ENCODE results near the gene FAM124A.

Gene FAM124A

GRCh38 chr13:51231456-51231855 is 9.3 kb downstream of the FAM124A start:
- Histone ChIP-seq H3K9me3 (ENCODE audit: control insufficient read depth, insufficient read depth, low read length) (no peaks in the 10 kb centered on the region), H3K27ac (ENCODE audit: low read depth, low read length) (no peak overlapping the region), H3K36me3 (ENCODE audit: control insufficient read depth, insufficient read depth, low read length) (peaks cover 81% of the 10 kb centered on the region), H3K27me3 (ENCODE audit: control insufficient read depth, insufficient read depth, low read length) (no peaks in the 10 kb centered on the region), H3K4me3 (ENCODE audit: low read depth, low read length) (no peak overlapping the region), H3K9ac (ENCODE audit: low read depth, low read length) (no peak overlapping the region), H3K4me1 (ENCODE audit: control insufficient read depth, insufficient read depth, low read length) (peaks cover 58% of the 10 kb centered on the region)

DNA sequence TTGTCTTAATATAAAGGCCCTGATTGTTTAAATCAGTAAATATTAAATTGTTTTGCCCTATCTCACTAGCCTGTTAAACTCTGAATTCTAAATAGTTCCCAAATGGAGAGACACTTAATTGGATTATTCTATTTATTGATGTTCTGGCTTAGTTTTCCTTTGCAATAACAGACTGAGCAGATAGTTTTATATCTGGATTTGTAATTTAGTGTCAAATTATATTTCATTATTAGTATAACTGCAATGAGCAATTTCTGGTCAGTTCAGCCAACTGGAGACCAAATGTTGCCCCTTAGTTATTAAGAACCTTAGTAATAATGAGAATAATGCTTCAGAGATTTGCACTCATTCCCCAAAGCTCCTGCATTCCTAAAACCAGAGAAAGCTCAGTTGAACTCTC is 10.1 kb downstream of the FAM124A start:
- Histone ChIP-seq H3K4me3 (ENCODE audit: low read depth, low read length) (no peak overlapping the region), H3K27me3 (ENCODE audit: control insufficient read depth, insufficient read depth, low read length) (no peaks in the 10 kb centered on the region), H3K27ac (ENCODE audit: low read depth, low read length) (no peak overlapping the region), H3K36me3 (ENCODE audit: control insufficient read depth, insufficient read depth, low read length) (peaks cover 81% of the 10 kb centered on the region), H3K9ac (ENCODE audit: low read depth, low read length) (no peak overlapping the region), H3K9me3 (ENCODE audit: control insufficient read depth, insufficient read depth, low read length) (no peaks in the 10 kb centered on the region), H3K4me1 (ENCODE audit: control insufficient read depth, insufficient read depth, low read length) (peaks cover 49% of the 10 kb centered on the region)

DNA sequence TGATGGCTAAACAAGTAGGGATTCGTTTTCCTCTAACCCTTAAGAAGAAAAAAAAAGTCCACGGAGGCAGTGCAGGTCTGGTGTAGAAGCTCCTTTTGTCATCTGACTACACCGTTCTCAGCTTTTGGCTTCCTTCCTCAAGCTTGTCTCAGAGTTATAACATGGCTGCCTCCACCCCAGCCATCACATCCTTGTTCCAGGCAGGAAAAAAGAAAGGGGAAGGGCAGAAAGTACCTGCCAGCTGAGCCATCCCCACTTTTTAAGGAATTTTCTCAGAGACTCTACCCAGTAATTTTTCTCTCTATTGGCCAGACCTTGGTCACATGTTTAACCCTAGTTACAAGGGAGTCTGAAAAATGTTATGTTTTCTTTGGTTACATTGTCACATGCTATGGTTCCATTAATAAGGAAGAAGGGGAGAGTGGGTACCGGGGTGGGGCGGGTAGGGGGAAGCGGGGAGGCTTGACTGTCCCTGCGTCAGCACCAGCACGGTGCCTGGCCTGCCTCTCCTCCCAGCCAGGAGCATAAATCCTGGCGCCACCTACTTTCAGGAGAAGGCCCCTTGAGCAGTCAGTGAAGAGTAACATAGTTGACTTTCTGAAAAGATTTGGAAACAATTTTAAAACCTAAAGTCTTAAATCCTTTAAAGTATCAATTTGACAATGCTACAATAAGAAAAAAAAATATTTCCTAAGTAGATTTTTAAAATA is 11.1 kb downstream of the FAM124A start:
- Histone ChIP-seq H3K27me3 (ENCODE audit: control insufficient read depth, insufficient read depth, low read length) (no peaks in the 10 kb centered on the region), H3K4me1 (ENCODE audit: control insufficient read depth, insufficient read depth, low read length) (peaks cover 41% of the 10 kb centered on the region), H3K27ac (ENCODE audit: low read depth, low read length) (no peak overlapping the region), H3K9ac (ENCODE audit: low read depth, low read length) (no peak overlapping the region), H3K36me3 (ENCODE audit: control insufficient read depth, insufficient read depth, low read length) (peaks cover 81% of the 10 kb centered on the region), H3K4me3 (ENCODE audit: low read depth, low read length) (no peak overlapping the region), H3K9me3 (ENCODE audit: control insufficient read depth, insufficient read depth, low read length) (no peaks in the 10 kb centered on the region)

GRCh38 chr13:51234676-51235075 is 12.5 kb downstream of the FAM124A start:
- Histone ChIP-seq H3K36me3 (ENCODE audit: control insufficient read depth, insufficient read depth, low read length) (peaks cover 83% of the 10 kb centered on the region), H3K9me3 (ENCODE audit: control insufficient read depth, insufficient read depth, low read length) (no peaks in the 10 kb centered on the region), H3K9ac (ENCODE audit: low read depth, low read length) (no peak overlapping the region), H3K4me3 (ENCODE audit: low read depth, low read length) (no peak overlapping the region), H3K27me3 (ENCODE audit: control insufficient read depth, insufficient read depth, low read length) (no peaks in the 10 kb centered on the region), H3K4me1 (ENCODE audit: control insufficient read depth, insufficient read depth, low read length) (peaks cover 29% of the 10 kb centered on the region), H3K27ac (ENCODE audit: low read depth, low read length) (peak overlapping the region; percentile 8)

- H3K9ac ChIP-seq (ENCODE audit: low read depth, low read length) = no peak overlapping the region
- no peak overlapping the region for H3K4me3 ChIP-seq (ENCODE audit: low read depth, low read length)
- H3K27me3 ChIP-seq (ENCODE audit: control insufficient read depth, insufficient read depth, low read length) = no peaks in the 10 kb centered on the region
- peaks cover 29% of the 10 kb centered on the region for H3K4me1 ChIP-seq (ENCODE audit: control insufficient read depth, insufficient read depth, low read length)
- peak overlapping the region; percentile 74 for H3K27ac ChIP-seq (ENCODE audit: low read depth, low read length)
- H3K36me3 ChIP-seq (ENCODE audit: control insufficient read depth, insufficient read depth, low read length) = peaks cover 88% of the 10 kb centered on the region
- H3K9me3 ChIP-seq (ENCODE audit: control insufficient read depth, insufficient read depth, low read length) = no peaks in the 10 kb centered on the region
These were observed 13.0 kb downstream of the FAM124A start for GRCh38 chr13:51235186-51235585.

DNA sequence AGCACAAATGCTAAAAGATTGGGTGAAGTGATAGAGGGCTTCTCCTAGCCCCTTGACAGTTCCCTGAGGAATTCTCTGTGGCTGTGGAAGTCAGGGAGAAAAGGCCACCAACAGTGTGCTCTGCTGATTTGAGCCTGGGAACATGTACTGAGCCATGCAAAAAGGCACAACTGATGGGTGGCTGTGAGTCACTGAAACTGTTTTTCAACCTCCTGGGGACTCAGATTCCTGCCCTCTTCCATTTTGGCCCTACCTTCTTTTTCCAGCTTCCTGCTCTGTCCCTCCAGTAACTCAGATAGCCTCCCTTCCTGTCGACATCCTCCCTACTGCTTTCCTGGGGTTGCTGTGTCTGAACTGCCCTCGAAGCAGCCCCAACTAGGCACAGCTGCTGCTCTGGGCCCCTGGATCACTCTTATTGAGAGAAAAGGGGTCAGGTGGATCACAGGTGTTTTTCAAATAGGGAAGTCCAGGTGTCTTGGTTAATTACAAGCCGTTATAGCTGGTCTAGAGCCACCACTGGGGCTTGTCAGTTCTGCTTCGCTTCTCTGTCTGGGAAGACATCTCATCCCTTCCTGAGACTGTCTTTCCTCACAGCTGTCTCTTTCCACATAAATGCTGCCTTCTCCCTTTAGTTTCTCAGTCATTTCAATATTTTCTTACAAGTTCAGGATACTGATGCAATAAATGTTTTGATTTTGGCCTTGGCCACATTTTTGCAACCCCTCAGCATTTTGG is 13.7 kb downstream of the FAM124A start:
- H3K27me3 ChIP-seq (ENCODE audit: control insufficient read depth, insufficient read depth, low read length) = no peaks in the 10 kb centered on the region
- peaks cover 90% of the 10 kb centered on the region for H3K36me3 ChIP-seq (ENCODE audit: control insufficient read depth, insufficient read depth, low read length)
- peak overlapping the region; percentile 74 for H3K27ac ChIP-seq (ENCODE audit: low read depth, low read length)
- H3K4me3 ChIP-seq (ENCODE audit: low read depth, low read length) = no peak overlapping the region
- peaks cover 28% of the 10 kb centered on the region for H3K4me1 ChIP-seq (ENCODE audit: control insufficient read depth, insufficient read depth, low read length)
- H3K9ac ChIP-seq (ENCODE audit: low read depth, low read length) = no peak overlapping the region
- H3K9me3 ChIP-seq (ENCODE audit: control insufficient read depth, insufficient read depth, low read length) = no peaks in the 10 kb centered on the region

DNA sequence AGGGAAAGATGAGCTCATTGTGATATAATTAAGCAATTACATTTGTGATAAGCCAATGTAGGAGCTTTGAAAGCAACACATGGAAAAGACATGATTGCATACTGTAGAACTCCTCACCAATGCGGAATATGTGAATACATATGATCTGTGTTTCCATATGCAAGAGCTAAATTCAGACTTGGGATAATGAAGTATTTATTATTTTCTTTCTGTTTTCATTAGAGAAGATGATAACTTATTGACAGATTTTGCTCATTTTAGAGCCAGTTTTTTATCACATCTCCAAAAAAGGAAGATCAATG is 14.2 kb downstream of the FAM124A start:
- Histone ChIP-seq H3K27me3 (ENCODE audit: control insufficient read depth, insufficient read depth, low read length) (no peaks in the 10 kb centered on the region), H3K9ac (ENCODE audit: low read depth, low read length) (no peak overlapping the region), H3K4me3 (ENCODE audit: low read depth, low read length) (no peak overlapping the region), H3K27ac (ENCODE audit: low read depth, low read length) (no peak overlapping the region), H3K4me1 (ENCODE audit: control insufficient read depth, insufficient read depth, low read length) (peaks cover 33% of the 10 kb centered on the region), H3K36me3 (ENCODE audit: control insufficient read depth, insufficient read depth, low read length) (peaks cover 85% of the 10 kb centered on the region), H3K9me3 (ENCODE audit: control insufficient read depth, insufficient read depth, low read length) (no peaks in the 10 kb centered on the region)

DNA sequence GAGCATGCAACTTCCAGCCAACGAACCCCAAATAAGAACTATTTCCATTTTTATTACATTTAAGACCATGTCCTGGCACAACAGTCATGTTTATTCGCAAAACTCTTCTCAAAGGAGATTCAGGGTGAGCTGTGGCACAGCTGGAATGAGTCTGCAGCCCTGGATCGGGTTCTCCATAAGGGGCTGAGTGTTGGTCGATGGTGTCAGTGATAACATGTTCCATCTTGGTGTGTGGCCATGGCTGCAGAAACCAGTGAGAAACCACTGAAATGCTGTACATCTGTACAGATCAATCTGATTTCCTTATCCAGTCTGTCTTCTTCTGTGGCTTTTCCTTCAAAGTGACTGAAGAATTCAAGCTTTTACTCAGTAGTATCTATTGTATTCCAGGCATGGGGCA is 15.2 kb downstream of the FAM124A start:
- Histone ChIP-seq H3K9me3 (ENCODE audit: control insufficient read depth, insufficient read depth, low read length) (no peaks in the 10 kb centered on the region), H3K4me1 (ENCODE audit: control insufficient read depth, insufficient read depth, low read length) (peaks cover 42% of the 10 kb centered on the region), H3K9ac (ENCODE audit: low read depth, low read length) (no peak overlapping the region), H3K27ac (ENCODE audit: low read depth, low read length) (no peak overlapping the region), H3K36me3 (ENCODE audit: control insufficient read depth, insufficient read depth, low read length) (peaks cover 79% of the 10 kb centered on the region), H3K27me3 (ENCODE audit: control insufficient read depth, insufficient read depth, low read length) (no peaks in the 10 kb centered on the region), H3K4me3 (ENCODE audit: low read depth, low read length) (no peak overlapping the region)

DNA sequence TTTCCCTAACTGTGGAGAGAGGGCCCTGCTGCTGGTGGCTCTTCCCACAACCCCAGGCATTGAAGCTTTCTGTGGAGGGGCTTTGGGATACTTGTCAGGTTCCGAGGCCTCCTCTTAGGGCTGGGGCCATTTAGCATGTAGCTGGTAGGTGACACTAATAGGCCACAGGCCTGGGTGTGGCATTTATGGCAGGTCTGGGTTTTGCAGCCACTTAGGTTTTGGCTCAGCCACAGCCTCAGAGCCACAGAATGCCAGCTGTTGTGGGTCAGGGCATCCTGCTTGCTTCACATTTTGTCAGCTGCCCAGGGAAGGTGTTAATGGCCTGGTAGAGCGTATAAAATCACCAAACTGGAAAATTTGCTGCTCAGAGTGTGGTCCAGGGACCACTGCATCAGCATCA is 15.7 kb downstream of the FAM124A start:
- Histone ChIP-seq H3K4me1 (ENCODE audit: control insufficient read depth, insufficient read depth, low read length) (peaks cover 47% of the 10 kb centered on the region), H3K27me3 (ENCODE audit: control insufficient read depth, insufficient read depth, low read length) (no peaks in the 10 kb centered on the region), H3K9me3 (ENCODE audit: control insufficient read depth, insufficient read depth, low read length) (no peaks in the 10 kb centered on the region), H3K4me3 (ENCODE audit: low read depth, low read length) (no peak overlapping the region), H3K36me3 (ENCODE audit: control insufficient read depth, insufficient read depth, low read length) (peaks cover 74% of the 10 kb centered on the region), H3K9ac (ENCODE audit: low read depth, low read length) (no peak overlapping the region), H3K27ac (ENCODE audit: low read depth, low read length) (no peak overlapping the region)

- peaks cover 57% of the 10 kb centered on the region for H3K4me1 ChIP-seq (ENCODE audit: control insufficient read depth, insufficient read depth, low read length)
- H3K9me3 ChIP-seq (ENCODE audit: control insufficient read depth, insufficient read depth, low read length) = no peaks in the 10 kb centered on the region
- no peak overlapping the region for H3K4me3 ChIP-seq (ENCODE audit: low read depth, low read length)
- no peak overlapping the region for H3K27ac ChIP-seq (ENCODE audit: low read depth, low read length)
- no peak overlapping the region for H3K9ac ChIP-seq (ENCODE audit: low read depth, low read length)
- H3K36me3 ChIP-seq (ENCODE audit: control insufficient read depth, insufficient read depth, low read length) = peaks cover 55% of the 10 kb centered on the region
- H3K27me3 ChIP-seq (ENCODE audit: control insufficient read depth, insufficient read depth, low read length) = no peaks in the 10 kb centered on the region
These were observed 18.0 kb downstream of the FAM124A start for GRCh38 chr13:51240178-51240577.

DNA sequence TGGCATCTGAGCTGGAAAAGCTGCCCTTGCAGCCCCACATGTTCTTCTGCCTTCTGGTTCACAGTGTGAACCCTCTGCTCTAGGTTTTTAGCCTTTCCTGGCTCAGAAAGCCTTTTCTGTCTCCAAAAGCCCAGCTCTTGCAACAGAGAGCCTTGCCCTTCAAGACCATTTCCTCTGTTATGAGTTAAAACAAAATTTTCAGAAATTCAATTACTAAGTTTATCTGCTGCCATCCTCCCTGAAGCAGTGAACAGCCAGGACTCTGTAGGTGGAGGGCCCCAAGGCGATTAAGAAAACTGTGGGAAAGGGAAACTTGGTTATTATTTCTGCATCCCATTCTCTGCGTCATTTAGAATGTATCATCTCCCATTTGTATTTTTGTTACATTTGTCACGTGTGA is 18.8 kb downstream of the FAM124A start:
- H3K36me3 ChIP-seq (ENCODE audit: control insufficient read depth, insufficient read depth, low read length) = peaks cover 56% of the 10 kb centered on the region
- no peak overlapping the region for H3K4me3 ChIP-seq (ENCODE audit: low read depth, low read length)
- H3K4me1 ChIP-seq (ENCODE audit: control insufficient read depth, insufficient read depth, low read length) = peaks cover 58% of the 10 kb centered on the region
- no peak overlapping the region for H3K9ac ChIP-seq (ENCODE audit: low read depth, low read length)
- H3K27ac ChIP-seq (ENCODE audit: low read depth, low read length) = no peak overlapping the region
- H3K9me3 ChIP-seq (ENCODE audit: control insufficient read depth, insufficient read depth, low read length) = no peaks in the 10 kb centered on the region
- no peaks in the 10 kb centered on the region for H3K27me3 ChIP-seq (ENCODE audit: control insufficient read depth, insufficient read depth, low read length)

Measured in HUES48 (cell line).